RWPE2 (cell line): ENCODE data around the gene STX19.

Source experiments
- ATAC-seq: fragments of 200-7000 bp; cut with Tn5 transposase; 3 replicates; pipeline ENCODE4 v1.9.1; 2021; ENCODE audit warnings: low read depth
- DNase-seq: peaks from one replicate; pipeline ENCODE4 v3.0.0-alpha.2; 2020; ENCODE audit warnings: low spot score
- H3K27ac ChIP-seq: fragments of 450-650 bp; 2 replicates; pipeline ENCODE4 v1.5.1; 2017; ENCODE audit warnings: mild to moderate bottlenecking; ENCODE audit not compliant: poor library complexity, severe bottlenecking
- H3K27me3 ChIP-seq: fragments of 250-450 bp; sonication (Bioruptor Pico); 2 replicates; pipeline ENCODE4 v1.5.1; 2021; ENCODE audit warnings: mild to moderate bottlenecking, moderate library complexity; ENCODE audit not compliant: insufficient read depth, poor library complexity, severe bottlenecking
- H3K36me3 ChIP-seq: fragments of 250-450 bp; sonication (Bioruptor Pico); 2 replicates; pipeline ENCODE4 v1.5.1; 2020; ENCODE audit warnings: low read depth, mild to moderate bottlenecking, moderate library complexity
- H3K4me1 ChIP-seq: fragments of 250-450 bp; sonication (Bioruptor Pico); 2 replicates; pipeline ENCODE4 v1.5.1; 2021; ENCODE audit warnings: mild to moderate bottlenecking, moderate library complexity; ENCODE audit not compliant: insufficient read depth, poor library complexity, severe bottlenecking
- H3K4me3 ChIP-seq: fragments of 250-450 bp; sonication (Bioruptor Pico); 2 replicates; pipeline ENCODE4 v1.5.1; 2021; ENCODE audit warnings: mild to moderate bottlenecking, moderate library complexity; ENCODE audit not compliant: severe bottlenecking
- H3K9me3 ChIP-seq: fragments of 250-450 bp; sonication (Bioruptor Pico); 2 replicates; pipeline ENCODE4 v1.5.1; 2021; ENCODE audit warnings: mild to moderate bottlenecking, moderate library complexity; ENCODE audit not compliant: severe bottlenecking
- CTCF ChIP-seq: fragments of 450-650 bp; IDR thresholded peaks from one replicate; pipeline ENCODE4 v1.5.1; 2017; ENCODE audit warnings: mild to moderate bottlenecking, moderate library complexity; ENCODE audit not compliant: poor library complexity, severe bottlenecking

The STX19 gene

GRCh38 chr3:93991631-93992030 lies 36.8 kb downstream of the STX19 start:
- H3K4me3 ChIP-seq = no peak overlapping the region
- H3K36me3 ChIP-seq = 0 out of 2 replicates have a peak, but pooled peaks cover 4% of the 10 kb centered on the region
- H3K9me3 ChIP-seq = no peaks in the 10 kb centered on the region
- no peak for TF ChIP-seq CTCF
- no peaks in the 10 kb centered on the region for H3K27me3 ChIP-seq
- ATAC-seq = no peak
- no peak overlapping the region for H3K27ac ChIP-seq
- no peak for DNase-seq
- H3K4me1 ChIP-seq = peaks cover 10% of the 10 kb centered on the region

GRCh38 chr3:93989241-93989640 lies 39.2 kb downstream of the STX19 start:
- H3K27ac ChIP-seq = no peak overlapping the region
- H3K9me3 ChIP-seq = no peaks in the 10 kb centered on the region
- ATAC-seq (no peak), DNase-seq (no peak)
- no peak overlapping the region for H3K4me3 ChIP-seq
- no peak for TF ChIP-seq CTCF
- no peaks in the 10 kb centered on the region for H3K27me3 ChIP-seq
- no peaks in the 10 kb centered on the region for H3K36me3 ChIP-seq
- H3K4me1 ChIP-seq = peaks cover 10% of the 10 kb centered on the region

GRCh38 chr3:93988764-93989163 lies 39.6 kb downstream of the STX19 start:
- Histone ChIP-seq H3K4me1 (peaks cover 10% of the 10 kb centered on the region), H3K27me3 (no peaks in the 10 kb centered on the region), H3K4me3 (no peak overlapping the region), H3K36me3 (no peaks in the 10 kb centered on the region), H3K27ac (no peak overlapping the region), H3K9me3 (no peaks in the 10 kb centered on the region)
- no peak for TF ChIP-seq CTCF
- ATAC-seq (no peak), DNase-seq (no peak)

- DNase-seq (no peak), ATAC-seq (peak; percentile 31; the same call in 1 of the 3 replicates)
- H3K27ac ChIP-seq = no peak overlapping the region
- no peaks in the 10 kb centered on the region for H3K9me3 ChIP-seq
- no peaks in the 10 kb centered on the region for H3K36me3 ChIP-seq
- H3K4me1 ChIP-seq = peaks cover 10% of the 10 kb centered on the region
- no peak for TF ChIP-seq CTCF
- H3K4me3 ChIP-seq = no peak overlapping the region
- no peaks in the 10 kb centered on the region for H3K27me3 ChIP-seq
Measured at GRCh38 chr3:93988283-93988682, 40.1 kb downstream of the STX19 start.

- Histone ChIP-seq H3K9me3 (no peaks in the 10 kb centered on the region), H3K4me1 (peaks cover 10% of the 10 kb centered on the region), H3K27ac (no peak overlapping the region), H3K4me3 (no peak overlapping the region), H3K36me3 (no peaks in the 10 kb centered on the region), H3K27me3 (no peaks in the 10 kb centered on the region)
- ATAC-seq (no peak), DNase-seq (no peak)
- TF ChIP-seq CTCF = no peak
Measured at GRCh38 chr3:93984618-93985017, 43.8 kb downstream of the STX19 start.
